ENCODE measurements around the gene NUCB2. TPM values are rescaled to one million over a fixed set of nuclear protein-coding genes. Genes with fewer than 3 reads are reported as not detected.

NUCB2 gene
- total and polyA plus RNA-seq, 2 of the 13 experiments (the other 11 are each of a cell fraction or from before 2014, with no cell fraction given), result 54.2 to 82.4 TPM

DNA sequence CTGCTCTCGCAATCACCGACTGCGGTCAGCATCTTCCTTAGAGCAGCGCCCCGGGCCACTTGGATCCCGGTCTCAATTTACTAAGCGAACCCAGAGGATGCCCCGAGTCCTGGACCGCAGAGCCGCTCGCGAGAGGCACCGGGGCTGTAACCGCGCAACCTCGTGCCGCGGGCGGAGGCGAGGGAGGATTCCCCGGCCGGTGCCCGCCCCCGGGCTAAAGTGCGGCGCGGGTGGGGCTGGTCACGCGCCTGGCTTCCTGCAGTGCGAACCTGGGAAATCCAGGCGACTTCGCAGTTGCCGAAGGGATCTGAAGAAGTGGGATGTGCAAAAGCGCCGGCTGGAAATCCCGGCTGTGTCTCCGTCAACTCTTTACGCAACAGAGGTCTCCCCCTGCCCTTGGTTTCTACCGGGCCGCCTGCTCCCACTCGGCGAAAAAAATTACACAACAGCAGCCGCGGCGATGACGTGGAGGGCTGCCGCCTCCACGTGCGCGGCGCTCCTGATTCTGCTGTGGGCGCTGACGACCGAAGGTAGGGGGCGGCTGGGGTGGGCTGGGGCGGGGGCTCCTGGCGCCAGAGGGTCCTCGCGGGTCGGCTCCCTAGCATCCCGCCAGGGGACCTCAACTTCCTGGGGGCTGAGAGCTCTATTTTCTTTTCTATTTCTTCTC lies 75.1 kb downstream of the NUCB2 start, which contains the start of gene NCR3LG1 (continued):
- TF ChIP-seq ARNT2 (CRISPR knock-in tag; IDR thresholded peaks at IDR 0.05; ENCODE audit: low read depth) (peak; percentile 92), SIN3A (IDR thresholded peaks at IDR 0.05; ENCODE audit: borderline replicate concordance, low read depth, low read length) (peak; percentile 69; the same call in 1 of the 2 replicates), ZNF761 (CRISPR knock-in tag; conservative IDR thresholded peaks at IDR 0.05) (0 out of 2 replicates have a peak, but pooled peaks have one; percentile 20), ZNF841 (CRISPR knock-in tag; IDR thresholded peaks at IDR 0.05; ENCODE audit: borderline replicate concordance) (no peak), ZNF670 (CRISPR knock-in tag; IDR thresholded peaks at IDR 0.05; ENCODE audit: borderline replicate concordance) (peak; percentile 56; the same call in 1 of the 2 replicates), HIVEP1 (CRISPR knock-in tag; IDR thresholded peaks at IDR 0.05) (peak; percentile 98), MTF1 (CRISPR knock-in tag; IDR thresholded peaks at IDR 0.05) (0 out of 2 replicates have a peak, but pooled peaks have one; percentile 29), HNF4A (CRISPR knock-in tag; IDR thresholded peaks at IDR 0.05) (peak; percentile 70), ZFP62 (CRISPR knock-in tag; IDR thresholded peaks at IDR 0.05) (no peak), ZNF10 (CRISPR knock-in tag; IDR thresholded peaks at IDR 0.05; ENCODE audit: borderline replicate concordance, low read depth) (no peak), DR1 (CRISPR knock-in tag; IDR thresholded peaks at IDR 0.05) (peak; percentile 44; the same call in 1 of the 2 replicates), SRSF1 (optimal IDR thresholded peaks at IDR 0.05; ENCODE audit: low read depth, low read length) (peak; percentile 48), ZNF766 (CRISPR knock-in tag; IDR thresholded peaks at IDR 0.05; ENCODE audit: borderline replicate concordance) (no peak), ZNF33B (CRISPR knock-in tag; IDR thresholded peaks at IDR 0.05) (peak; percentile 50; the same call in 1 of the 2 replicates), ASH2L (IDR thresholded peaks at IDR 0.05; ENCODE audit: insufficient read length, low read depth, low read length) (peak; percentile 49), ZBTB1 (CRISPR knock-in tag; IDR thresholded peaks at IDR 0.05; ENCODE audit: borderline replicate concordance) (no peak), XRCC5 (optimal IDR thresholded peaks at IDR 0.05; ENCODE audit: low read length) (peak; percentile 61), ZNF547 (CRISPR knock-in tag; IDR thresholded peaks at IDR 0.05) (peak; percentile 65), HOXD1 (CRISPR knock-in tag; IDR thresholded peaks at IDR 0.05) (0 out of 2 replicates have a peak, but pooled peaks have one; percentile 48), IRF2 (CRISPR knock-in tag; IDR thresholded peaks at IDR 0.05) (0 out of 2 replicates have a peak, but pooled peaks have one; percentile 14), MEIS2 (CRISPR knock-in tag; IDR thresholded peaks at IDR 0.05) (peak; percentile 63; the same call in 1 of the 2 replicates), MAZ (IDR thresholded peaks at IDR 0.05; ENCODE audit: borderline replicate concordance, low read depth, low read length) (0 out of 2 replicates have a peak, but pooled peaks have one; percentile 15), MAZ (CRISPR knock-in tag; IDR thresholded peaks at IDR 0.05; ENCODE audit: low read depth) (peak; percentile 77), NFKB2 (CRISPR knock-in tag; IDR thresholded peaks at IDR 0.05; ENCODE audit: borderline replicate concordance) (peak; percentile 77; the same call in 1 of the 2 replicates)
- TF ChIP-seq, protein P1, sequence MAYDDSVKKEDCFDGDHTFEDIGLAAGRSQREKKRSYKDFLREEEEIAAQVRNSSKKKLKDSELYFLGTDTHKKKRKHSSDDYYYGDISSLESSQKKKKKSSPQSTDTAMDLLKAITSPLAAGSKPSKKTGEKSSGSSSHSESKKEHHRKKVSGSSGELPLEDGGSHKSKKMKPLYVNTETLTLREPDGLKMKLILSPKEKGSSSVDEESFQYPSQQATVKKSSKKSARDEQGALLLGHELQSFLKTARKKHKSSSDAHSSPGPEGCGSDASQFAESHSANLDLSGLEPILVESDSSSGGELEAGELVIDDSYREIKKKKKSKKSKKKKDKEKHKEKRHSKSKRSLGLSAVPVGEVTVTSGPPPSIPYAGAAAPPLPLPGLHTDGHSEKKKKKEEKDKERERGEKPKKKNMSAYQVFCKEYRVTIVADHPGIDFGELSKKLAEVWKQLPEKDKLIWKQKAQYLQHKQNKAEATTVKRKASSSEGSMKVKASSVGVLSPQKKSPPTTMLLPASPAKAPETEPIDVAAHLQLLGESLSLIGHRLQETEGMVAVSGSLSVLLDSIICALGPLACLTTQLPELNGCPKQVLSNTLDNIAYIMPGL (CRISPR knock-in tag; IDR thresholded peaks at IDR 0.05; ENCODE audit: borderline replicate concordance in 1 of 2, low read depth in 1 of 2), result peak in 1 of 2 experiments; percentile 31; a peak in 2 of 4 replicates
- TF ChIP-seq, protein P2, sequence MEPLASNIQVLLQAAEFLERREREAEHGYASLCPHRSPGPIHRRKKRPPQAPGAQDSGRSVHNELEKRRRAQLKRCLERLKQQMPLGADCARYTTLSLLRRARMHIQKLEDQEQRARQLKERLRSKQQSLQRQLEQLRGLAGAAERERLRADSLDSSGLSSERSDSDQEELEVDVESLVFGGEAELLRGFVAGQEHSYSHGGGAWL (CRISPR knock-in tag; IDR thresholded peaks at IDR 0.05), result 0 out of 2 replicates have a peak, but pooled peaks have one; percentile 64
- TF ChIP-seq, protein P3, sequence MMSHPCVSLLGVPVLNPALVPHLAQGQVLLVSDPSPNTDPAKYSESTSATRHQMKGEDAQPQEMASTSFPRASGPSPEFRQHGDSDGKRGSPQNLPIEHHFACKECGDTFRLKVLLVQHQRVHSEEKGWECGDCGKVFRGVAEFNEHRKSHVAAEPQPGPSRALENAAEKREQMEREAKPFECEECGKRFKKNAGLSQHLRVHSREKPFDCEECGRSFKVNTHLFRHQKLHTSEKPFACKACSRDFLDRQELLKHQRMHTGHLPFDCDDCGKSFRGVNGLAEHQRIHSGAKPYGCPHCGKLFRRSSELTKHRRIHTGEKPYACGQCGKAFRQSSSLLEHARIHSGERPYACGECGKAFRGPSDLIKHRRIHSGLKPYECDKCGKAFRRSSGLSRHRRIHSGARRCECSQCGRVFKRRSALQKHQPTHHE (CRISPR knock-in tag; IDR thresholded peaks at IDR 0.05; ENCODE audit: borderline replicate concordance), result peak; percentile 72; the same call in 1 of the 2 replicates
